Ishikawa (cell line): Measurements from ENCODE around the gene ABAT.

ENCODE experiments used
- CEBPB ChIP-seq: IDR thresholded peaks from 2 replicates; pipeline ENCODE4 v1.6.1; 2012
- CREB1 ChIP-seq: IDR thresholded peaks from 2 replicates; pipeline ENCODE4 v1.6.1; 2012; ENCODE audit warnings: low read depth
- EGR1 ChIP-seq: IDR thresholded peaks from 2 replicates; pipeline ENCODE4 v1.6.1; 2012
- EP300 ChIP-seq: IDR thresholded peaks from 2 replicates; pipeline ENCODE4 v1.6.1; 2012; ENCODE audit warnings: borderline replicate concordance
- FOXM1 ChIP-seq: IDR thresholded peaks from 2 replicates; pipeline ENCODE4 v1.6.1; 2012; ENCODE audit warnings: low read depth, borderline replicate concordance
- NFIC ChIP-seq: IDR thresholded peaks from 2 replicates; pipeline ENCODE4 v1.6.1; 2012
- RAD21 ChIP-seq: IDR thresholded peaks from 2 replicates; pipeline ENCODE4 v1.6.1; 2012; ENCODE audit warnings: low read depth
- TAF1 ChIP-seq: IDR thresholded peaks from 2 replicates; pipeline ENCODE4 v1.6.1; 2012; ENCODE audit warnings: low read depth, mild to moderate bottlenecking
- TCF12 ChIP-seq: IDR thresholded peaks from 2 replicates; pipeline ENCODE4 v1.6.1; 2012; ENCODE audit warnings: low read depth
- TEAD4 ChIP-seq: IDR thresholded peaks from 2 replicates; pipeline ENCODE4 v1.6.1; 2012
- YY1 ChIP-seq: IDR thresholded peaks from 2 replicates; pipeline ENCODE4 v1.6.1; 2012; ENCODE audit warnings: low read depth
- ZBTB7A ChIP-seq: IDR thresholded peaks from 2 replicates; pipeline ENCODE4 v1.6.1; 2012; ENCODE audit warnings: low read depth
- TF ChIP-seq, protein P1 (sequence below): IDR thresholded peaks from 2 replicates; pipeline ENCODE4 v1.6.1; 2012
- TF ChIP-seq, protein P2 (sequence below): IDR thresholded peaks from 2 replicates; pipeline ENCODE4 v1.6.1; 2012; ENCODE audit warnings: low read depth, mild to moderate bottlenecking
- TF ChIP-seq, protein P3 (sequence below): IDR thresholded peaks from 2 replicates; pipeline ENCODE4 v1.6.1; 2012

The ABAT gene

DNA sequence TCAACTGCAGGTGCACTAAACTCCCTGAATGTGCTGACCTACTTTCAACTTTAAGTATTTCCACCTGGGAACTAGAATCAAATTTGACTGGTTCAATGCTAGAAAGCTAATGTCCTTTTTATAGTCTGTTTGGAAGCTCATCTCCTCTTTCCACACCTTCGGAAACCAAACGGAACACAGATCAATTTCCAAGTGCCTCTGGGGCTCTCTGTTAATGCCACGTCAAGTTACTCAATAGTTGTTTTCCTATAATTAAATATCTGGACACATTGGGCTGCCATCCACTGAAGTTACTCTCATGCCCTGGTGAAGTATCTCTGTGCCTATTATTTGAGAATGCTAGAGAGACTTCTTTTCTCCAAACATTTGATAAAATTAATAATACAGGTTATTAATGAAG lies 29.7 kb downstream of the ABAT start:
- TF ChIP-seq FOXM1 (no peak), EP300 (no peak), TCF12 (no peak), TAF1 (no peak), RAD21 (no peak), NFIC (no peak), EGR1 (no peak), TEAD4 (no peak)
- TF ChIP-seq, protein P1, sequence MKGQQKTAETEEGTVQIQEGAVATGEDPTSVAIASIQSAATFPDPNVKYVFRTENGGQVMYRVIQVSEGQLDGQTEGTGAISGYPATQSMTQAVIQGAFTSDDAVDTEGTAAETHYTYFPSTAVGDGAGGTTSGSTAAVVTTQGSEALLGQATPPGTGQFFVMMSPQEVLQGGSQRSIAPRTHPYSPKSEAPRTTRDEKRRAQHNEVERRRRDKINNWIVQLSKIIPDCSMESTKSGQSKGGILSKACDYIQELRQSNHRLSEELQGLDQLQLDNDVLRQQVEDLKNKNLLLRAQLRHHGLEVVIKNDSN, result no peak

DNA sequence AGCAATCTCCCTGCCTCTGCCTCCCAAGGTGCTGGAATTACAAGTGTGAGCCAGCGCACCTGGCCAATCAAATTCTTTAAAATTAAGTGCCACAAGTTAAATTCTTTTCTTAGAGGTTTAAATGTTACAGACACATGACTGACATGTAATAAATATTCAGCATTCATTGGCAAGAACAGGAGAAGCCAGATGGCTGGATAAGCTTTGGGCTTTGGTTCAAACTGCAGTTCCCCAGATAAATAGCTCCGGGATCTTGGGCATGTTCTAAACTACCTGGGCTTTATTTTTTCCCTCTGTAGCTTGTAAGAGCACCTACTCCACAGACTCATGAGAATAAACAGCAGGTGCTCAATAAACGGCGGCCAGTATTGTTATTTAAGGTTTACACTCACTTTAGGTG lies 34.1 kb downstream of the ABAT start:
- TF ChIP-seq TAF1, result no peak

DNA sequence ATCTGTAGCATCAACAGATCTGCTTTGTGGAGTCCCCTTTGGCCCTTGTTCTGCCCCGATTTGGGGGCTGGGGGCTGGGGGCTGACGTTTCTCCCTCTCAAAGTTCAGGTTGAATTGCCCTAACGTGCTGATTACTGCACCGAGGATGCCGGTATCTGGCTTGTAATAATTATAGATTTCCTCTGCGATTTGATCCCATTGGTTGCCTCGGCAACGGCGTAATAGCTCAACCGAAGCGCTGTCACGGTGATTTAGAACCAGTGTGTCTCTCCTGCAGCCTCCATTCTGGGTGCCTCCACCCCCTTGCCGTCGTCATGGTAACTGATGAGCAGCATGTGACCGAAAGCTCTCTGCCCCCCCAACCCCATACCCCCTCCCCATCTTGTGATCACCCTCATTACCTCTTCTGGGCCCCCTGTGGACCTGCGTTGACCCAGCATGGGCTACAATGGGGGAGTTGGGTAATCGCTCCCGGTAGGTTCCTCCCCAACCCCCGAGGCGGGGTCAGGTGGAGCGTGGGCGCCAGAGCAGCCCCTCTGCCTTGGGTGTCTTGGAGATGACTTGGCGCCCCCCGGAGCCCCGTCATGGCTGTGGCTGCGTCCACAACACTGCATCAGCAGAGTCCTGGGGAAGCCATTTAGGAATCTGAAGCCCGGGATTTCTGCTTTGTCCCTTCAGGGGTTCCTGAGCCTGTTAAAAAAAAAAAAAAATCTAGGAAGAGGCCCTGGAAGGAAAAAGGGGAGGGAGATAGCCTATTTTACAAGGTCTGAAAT lies 38.4 kb downstream of the ABAT start:
- TF ChIP-seq CEBPB (no peak), ZBTB7A (no peak), TAF1 (no peak), RAD21 (no peak)

DNA sequence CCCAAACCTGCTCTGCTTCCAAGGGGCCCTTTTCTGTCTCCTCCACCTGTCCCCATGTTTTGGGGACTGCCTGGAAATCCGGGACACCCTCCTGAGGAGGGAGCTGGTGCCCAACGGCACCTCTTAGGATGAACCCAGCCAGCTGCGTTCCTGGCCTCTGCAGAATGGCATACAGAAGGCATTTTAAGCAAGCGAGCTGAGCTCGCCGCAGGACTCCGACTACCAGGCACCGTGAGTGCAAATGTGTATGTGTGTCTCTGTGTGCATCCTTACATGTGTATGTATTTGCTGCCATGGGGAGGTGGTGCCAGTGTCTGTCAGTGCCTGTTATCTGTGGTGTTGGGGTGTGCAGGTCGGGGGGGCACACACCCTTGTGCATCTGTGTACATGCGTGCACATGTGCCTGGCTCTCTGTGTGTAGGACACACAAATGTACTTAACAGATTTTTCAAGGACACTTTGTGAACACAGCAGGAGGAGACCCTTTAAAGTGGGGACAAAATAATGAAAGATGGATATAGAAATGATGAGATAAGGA lies 39.3 kb downstream of the ABAT start:
- TF ChIP-seq CREB1, result no peak
- no peak for TF ChIP-seq EP300
- TF ChIP-seq ZBTB7A, result no peak
- TF ChIP-seq TEAD4, result no peak
- TF ChIP-seq FOXM1, result no peak
- no peak for TF ChIP-seq TCF12

DNA sequence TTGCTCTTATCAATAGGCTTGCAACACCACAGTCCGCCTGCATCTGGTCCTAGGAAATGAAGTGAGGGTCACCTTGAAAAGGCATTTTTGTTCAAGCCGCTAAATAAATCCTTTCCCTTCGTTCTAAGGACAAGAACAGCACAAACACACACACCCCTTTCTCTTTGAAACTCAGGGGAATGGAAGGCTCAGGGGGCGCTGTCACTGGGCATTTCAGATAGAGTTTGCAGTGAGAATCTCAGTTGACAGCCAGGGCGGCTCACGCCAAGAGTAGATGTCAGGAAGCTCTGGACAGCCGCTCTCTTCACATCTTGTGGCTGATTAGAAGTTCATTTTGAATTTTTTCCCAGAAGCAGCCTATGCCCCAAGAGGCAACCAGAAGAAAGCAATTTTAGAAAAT lies 39.8 kb downstream of the ABAT start:
- TF ChIP-seq NFIC (no peak), CREB1 (no peak), CEBPB (no peak), YY1 (no peak), TEAD4 (no peak)

DNA sequence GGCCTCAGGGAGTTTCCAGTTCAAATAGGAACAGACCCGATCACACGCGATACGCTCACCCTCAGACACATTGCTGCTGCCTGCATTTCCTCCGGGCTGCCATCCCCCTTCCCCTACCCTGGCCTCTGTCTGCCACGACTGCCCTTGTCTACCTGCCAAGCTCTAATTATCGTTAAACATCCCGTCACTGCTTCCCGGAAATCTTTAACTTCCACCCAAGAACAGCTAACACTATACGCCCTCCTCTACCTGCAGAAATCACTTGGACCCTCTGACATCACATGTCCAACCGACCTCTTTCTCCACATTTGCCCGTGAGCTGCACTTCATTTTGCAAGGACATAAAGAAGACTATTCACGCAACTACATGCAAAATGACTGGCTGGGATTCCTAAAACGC lies 40.4 kb downstream of the ABAT start:
- no peak for TF ChIP-seq TCF12
- TF ChIP-seq, protein P2, sequence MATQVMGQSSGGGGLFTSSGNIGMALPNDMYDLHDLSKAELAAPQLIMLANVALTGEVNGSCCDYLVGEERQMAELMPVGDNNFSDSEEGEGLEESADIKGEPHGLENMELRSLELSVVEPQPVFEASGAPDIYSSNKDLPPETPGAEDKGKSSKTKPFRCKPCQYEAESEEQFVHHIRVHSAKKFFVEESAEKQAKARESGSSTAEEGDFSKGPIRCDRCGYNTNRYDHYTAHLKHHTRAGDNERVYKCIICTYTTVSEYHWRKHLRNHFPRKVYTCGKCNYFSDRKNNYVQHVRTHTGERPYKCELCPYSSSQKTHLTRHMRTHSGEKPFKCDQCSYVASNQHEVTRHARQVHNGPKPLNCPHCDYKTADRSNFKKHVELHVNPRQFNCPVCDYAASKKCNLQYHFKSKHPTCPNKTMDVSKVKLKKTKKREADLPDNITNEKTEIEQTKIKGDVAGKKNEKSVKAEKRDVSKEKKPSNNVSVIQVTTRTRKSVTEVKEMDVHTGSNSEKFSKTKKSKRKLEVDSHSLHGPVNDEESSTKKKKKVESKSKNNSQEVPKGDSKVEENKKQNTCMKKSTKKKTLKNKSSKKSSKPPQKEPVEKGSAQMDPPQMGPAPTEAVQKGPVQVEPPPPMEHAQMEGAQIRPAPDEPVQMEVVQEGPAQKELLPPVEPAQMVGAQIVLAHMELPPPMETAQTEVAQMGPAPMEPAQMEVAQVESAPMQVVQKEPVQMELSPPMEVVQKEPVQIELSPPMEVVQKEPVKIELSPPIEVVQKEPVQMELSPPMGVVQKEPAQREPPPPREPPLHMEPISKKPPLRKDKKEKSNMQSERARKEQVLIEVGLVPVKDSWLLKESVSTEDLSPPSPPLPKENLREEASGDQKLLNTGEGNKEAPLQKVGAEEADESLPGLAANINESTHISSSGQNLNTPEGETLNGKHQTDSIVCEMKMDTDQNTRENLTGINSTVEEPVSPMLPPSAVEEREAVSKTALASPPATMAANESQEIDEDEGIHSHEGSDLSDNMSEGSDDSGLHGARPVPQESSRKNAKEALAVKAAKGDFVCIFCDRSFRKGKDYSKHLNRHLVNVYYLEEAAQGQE, result no peak
- no peak for TF ChIP-seq TAF1
- no peak for TF ChIP-seq CEBPB
- TF ChIP-seq, protein P1, result no peak
- TF ChIP-seq RAD21, result no peak
- TF ChIP-seq EGR1, result no peak
- no peak for TF ChIP-seq YY1
- no peak for TF ChIP-seq CREB1

DNA sequence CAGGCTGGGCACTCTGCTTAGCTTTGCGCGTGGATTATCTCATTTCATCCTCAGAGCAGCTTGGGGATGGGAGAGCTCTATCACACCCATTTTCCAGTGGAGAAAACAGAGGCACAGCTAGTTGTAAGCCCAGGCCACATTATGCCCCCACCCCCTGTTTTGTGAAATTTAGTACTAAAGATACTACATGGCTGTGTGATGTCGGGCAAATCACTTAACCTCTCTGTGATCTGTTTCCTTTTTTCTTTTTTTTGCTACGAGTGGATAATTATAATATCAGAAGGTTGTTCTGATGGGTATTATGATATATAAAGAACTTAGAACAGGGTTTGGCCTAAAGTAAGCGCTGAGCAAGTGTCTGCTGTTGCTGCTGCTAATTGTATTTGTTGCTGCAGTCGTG lies 41.6 kb downstream of the ABAT start:
- TF ChIP-seq NFIC, result no peak
- TF ChIP-seq EP300, result no peak
- TF ChIP-seq CEBPB, result no peak
- no peak for TF ChIP-seq FOXM1
- TF ChIP-seq ZBTB7A, result no peak
- TF ChIP-seq TEAD4, result no peak
- TF ChIP-seq, protein P2, result no peak
- TF ChIP-seq CREB1, result no peak
- TF ChIP-seq, protein P1, result no peak
- TF ChIP-seq, protein P3, sequence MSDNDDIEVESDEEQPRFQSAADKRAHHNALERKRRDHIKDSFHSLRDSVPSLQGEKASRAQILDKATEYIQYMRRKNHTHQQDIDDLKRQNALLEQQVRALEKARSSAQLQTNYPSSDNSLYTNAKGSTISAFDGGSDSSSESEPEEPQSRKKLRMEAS, result no peak
- TF ChIP-seq TAF1, result no peak
- TF ChIP-seq EGR1, result no peak
- TF ChIP-seq RAD21, result no peak
- no peak for TF ChIP-seq TCF12
- TF ChIP-seq YY1, result no peak
